HG02870 (cell line): ENCODE measurements around the gene INTS13.
"Not testable (repeated sequence)": the region's sequence is repeated elsewhere in the genome, so short reads cannot be mapped to it uniquely, and the experiment has no call there.

Experiments used
- ATAC-seq: cut with Tn5 transposase; IDR thresholded peaks from one replicate; pipeline ENCODE4 v1.9.1; 2021; ENCODE audit warnings: mild to moderate bottlenecking, moderate library complexity; ENCODE audit not compliant: unreplicated experiment

INTS13 gene

GRCh38 chr12:26937863-26938700 lies at the start of gene INTS13, which contains the start of gene FGFR1OP2:
TSS of gene INTS13 (minus strand) at chr12:26937981. CDS start at chr12:26936803, 1,178 bp downstream.
TSS of gene FGFR1OP2 (plus strand) at chr12:26938470. CDS start at chr12:26954159, 15,689 bp downstream.
- peak; percentile 82 for ATAC-seq

GRCh38 chr12:26982866-26983265 lies 45.1 kb upstream of the INTS13 start:
- no peak for ATAC-seq

- no peak for ATAC-seq
These were observed 42.0 kb upstream of the INTS13 start for GRCh38 chr12:26979733-26980132.

- ATAC-seq = no peak
These were observed 41.0 kb upstream of the INTS13 start for GRCh38 chr12:26978801-26979200.

- ATAC-seq = no peak
These were observed 38.9 kb upstream of the INTS13 start for GRCh38 chr12:26976687-26977086.

- ATAC-seq = peak; percentile 99
These were observed 34.2 kb upstream of the INTS13 start for GRCh38 chr12:26971963-26972362.

- ATAC-seq = no peak
These were observed 32.4 kb upstream of the INTS13 start for GRCh38 chr12:26970136-26970535.

- ATAC-seq = no peak
These were observed 29.1 kb upstream of the INTS13 start for GRCh38 chr12:26966842-26967241.

GRCh38 chr12:26963413-26963812 lies 25.6 kb upstream of the INTS13 start:
- ATAC-seq = no peak

GRCh38 chr12:26961803-26962202 lies 24.0 kb upstream of the INTS13 start:
- no peak for ATAC-seq

- ATAC-seq = not testable (repeated sequence)
These were observed 23.6 kb upstream of the INTS13 start for GRCh38 chr12:26961391-26961790.

- ATAC-seq = no peak
These were observed 16.2 kb upstream of the INTS13 start for GRCh38 chr12:26954027-26954426.

GRCh38 chr12:26953447-26953846 lies 15.7 kb upstream of the INTS13 start:
- no peak for ATAC-seq

GRCh38 chr12:26948309-26948708 lies 10.5 kb upstream of the INTS13 start:
- ATAC-seq = no peak

GRCh38 chr12:26941215-26941594 lies 3.4 kb upstream of the INTS13 start:
- ATAC-seq = no peak

GRCh38 chr12:26940516-26941214 lies 2.9 kb upstream of the INTS13 start:
- no peak for ATAC-seq

- ATAC-seq = no peak
These were observed 2.2 kb upstream of the INTS13 start for GRCh38 chr12:26939953-26940352.

- no peak for ATAC-seq
These were observed 1.5 kb upstream of the INTS13 start for GRCh38 chr12:26939192-26939832.

- peak; percentile 24 for ATAC-seq
These were observed 901 bp upstream of the INTS13 start for GRCh38 chr12:26938701-26939062.

- ATAC-seq = no peak
These were observed 328 bp downstream of the INTS13 start for GRCh38 chr12:26937443-26937862.

- ATAC-seq = no peak
These were observed 980 bp downstream of the INTS13 start for GRCh38 chr12:26936559-26937442.
